Measurements from ENCODE around the gene RANBP10. TPM values are rescaled to one million over a fixed set of nuclear protein-coding genes. Genes with fewer than 3 reads are reported as not detected.

Gene RANBP10
- total and polyA plus RNA-seq, 2 of the 13 experiments (the other 11 are each of a cell fraction or from before 2014, with no cell fraction given) = 9.2 to 22.7 TPM

- TF ChIP-seq ZBTB40 (IDR thresholded peaks at IDR 0.05) = no peak
- TF ChIP-seq ZBTB40 (CRISPR knock-in tag; IDR thresholded peaks at IDR 0.05) = 0 out of 2 replicates have a peak, but pooled peaks have one; percentile 3
- TF ChIP-seq NR2F1 (CRISPR knock-in tag; IDR thresholded peaks at IDR 0.05) = no peak
- no peak for TF ChIP-seq TRIM24 (CRISPR knock-in tag; IDR thresholded peaks at IDR 0.05)
- TF ChIP-seq KDM2A (CRISPR knock-in tag; IDR thresholded peaks at IDR 0.05; ENCODE audit: borderline replicate concordance, low read depth) = no peak
- peak; percentile 65; the same call in 1 of the 2 replicates for TF ChIP-seq ZSCAN21 (CRISPR knock-in tag; IDR thresholded peaks at IDR 0.05; ENCODE audit: borderline replicate concordance)
- 0 out of 2 replicates have a peak, but pooled peaks have one; percentile 28 for TF ChIP-seq ZNF160 (CRISPR knock-in tag; IDR thresholded peaks at IDR 0.05)
- TF ChIP-seq KDM6A (CRISPR knock-in tag; IDR thresholded peaks at IDR 0.05; ENCODE audit: low read depth) = no peak
- TF ChIP-seq SOX5 (CRISPR knock-in tag; IDR thresholded peaks at IDR 0.05; ENCODE audit: borderline replicate concordance) = no peak
- no peak for TF ChIP-seq FOXK2 (IDR thresholded peaks at IDR 0.05)
- no peak for TF ChIP-seq STAT6 (CRISPR knock-in tag; IDR thresholded peaks at IDR 0.05; ENCODE audit: borderline replicate concordance)
- 0 out of 2 replicates have a peak, but pooled peaks have one; percentile 13 for TF ChIP-seq HOXA5 (CRISPR knock-in tag; IDR thresholded peaks at IDR 0.05)
- TF ChIP-seq MLLT10 (CRISPR knock-in tag; IDR thresholded peaks at IDR 0.05) = no peak
- TF ChIP-seq ZNF775 (CRISPR knock-in tag; IDR thresholded peaks at IDR 0.05; ENCODE audit: borderline replicate concordance) = no peak
- no peak; the same call in 1 of the 2 replicates for TF ChIP-seq HIVEP1 (CRISPR knock-in tag; IDR thresholded peaks at IDR 0.05)
- no peak for TF ChIP-seq CENPT (CRISPR knock-in tag; IDR thresholded peaks at IDR 0.05; ENCODE audit: low read depth)
Observed at GRCh38 chr16:67805718-67806427, 487 bp downstream of the RANBP10 start (continued).

All from HepG2 (cell line).